Endothelial cell of umbilical vein (primary cell): Measurements from ENCODE around the gene SYNE3. TPM values are rescaled to one million over a fixed set of nuclear protein-coding genes. Genes with fewer than 3 reads are reported as not detected.
A peak's percentile ranks its signal among the peaks of the same experiment; 100 is the strongest.

ENCODE experiments used
- BruUV-seq: library from RNA; stranded (reverse); fragments of 400-500 nt; replicated peaks from 2 replicates; lab custom pipeline; 2021; lab: Mats Ljungman, UMichigan
- CTCF ChIA-PET: fragments of 300-600, 350-600 bp; sonication (Branson Sonifier 250); formaldehyde crosslinking; loops from one replicate; lab custom pipeline; 2021; ENCODE audit warnings: antibody characterized with exemption, inconsistent platforms; lab: Charles Lee
- POLR2A ChIA-PET: fragments of 300-600, 350-600 bp; sonication (Branson Sonifier 250); formaldehyde crosslinking; loops from one replicate; lab custom pipeline; 2021; ENCODE audit warnings: antibody characterized with exemption, inconsistent platforms; lab: Charles Lee
- DNase-seq: peaks from one replicate; pipeline ENCODE4 v3.0.0-alpha.2; 2011; ENCODE audit warnings: low read depth, low spot score
- FAIRE-seq: peaks from 2 replicates; lab custom pipeline; 2011; peaks lifted over from hg19 to GRCh38; lab: Jason Lieb, UNC
- H2AFZ ChIP-seq: 2 replicates; pipeline ENCODE4 v1.6.0; 2012; ENCODE audit warnings: low read depth, low read length, control low read depth, inconsistent platforms
- H3K27ac ChIP-seq: 2 replicates; pipeline ENCODE4 v1.5.1; 2011; ENCODE audit warnings: low read depth, mild to moderate bottlenecking, control low read depth, low read length, moderate library complexity; ENCODE audit not compliant: insufficient read depth
- H3K27me3 ChIP-seq, 2 experiments: 2 replicates each; pipeline versions ENCODE4 v1.6.0 to v1.6.1; 2011; ENCODE audit warnings: low read length in 2 of 2, mixed read lengths in 1 of 2; ENCODE audit not compliant: control insufficient read depth in 2 of 2, insufficient read depth in 2 of 2
- H3K36me3 ChIP-seq, 2 experiments: 2 replicates in 1 of 2; 3 replicates in 1 of 2; pipeline ENCODE4 v1.5.1; 2011; ENCODE audit warnings: low read length in 2 of 2, mild to moderate bottlenecking in 1 of 2, moderate library complexity in 1 of 2; ENCODE audit not compliant: control insufficient read depth in 2 of 2, insufficient read depth in 2 of 2; ENCODE audit errors: extremely low read depth in 1 of 2
- H3K4me1 ChIP-seq: 3 replicates; pipeline ENCODE4 v1.5.1; 2011; ENCODE audit warnings: mild to moderate bottlenecking, low read length; ENCODE audit not compliant: control insufficient read depth, insufficient read depth; ENCODE audit errors: extremely low read depth
- H3K4me2 ChIP-seq: 2 replicates; pipeline ENCODE4 v1.6.1; 2011; ENCODE audit warnings: low read length, control low read depth, mixed read lengths; ENCODE audit not compliant: insufficient read depth
- H3K4me3 ChIP-seq, 3 experiments: fragments of 200-600 bp in 1 of 3; sonication (generic), shearing (Covaris generic) in 1 of 3; replicated peaks in 1 of 3; 2 replicates each; pipeline ENCODE4 v1.5.1; 2011 to 2016; ENCODE audit warnings: control low read depth in 3 of 3, low read length in 3 of 3, mild to moderate bottlenecking in 2 of 3, inconsistent platforms in 1 of 3, low read depth in 1 of 3, moderate library complexity in 1 of 3; ENCODE audit not compliant: insufficient read depth in 1 of 3
- H3K79me2 ChIP-seq: 2 replicates; pipeline ENCODE4 v1.6.0; 2012; ENCODE audit warnings: low read length, inconsistent platforms; ENCODE audit not compliant: control insufficient read depth, insufficient read depth
- H3K9ac ChIP-seq: replicated peaks from 2 replicates; pipeline ENCODE3; 2011; ENCODE audit warnings: low read length, control low read depth; ENCODE audit not compliant: insufficient read depth; ENCODE audit errors: extremely low read depth
- H3K9me1 ChIP-seq: replicated peaks from 3 replicates; pipeline ENCODE4 v1.6.0; 2011; ENCODE audit warnings: mild to moderate bottlenecking, low read length; ENCODE audit not compliant: control insufficient read depth, insufficient read depth; ENCODE audit errors: extremely low read depth
- H3K9me3 ChIP-seq: replicated peaks from 2 replicates; pipeline ENCODE4 v1.5.1; 2012; ENCODE audit warnings: low read length, inconsistent platforms; ENCODE audit not compliant: control insufficient read depth, insufficient read depth
- H4K20me1 ChIP-seq: replicated peaks from 2 replicates; pipeline ENCODE3; 2011; ENCODE audit warnings: mild to moderate bottlenecking, low read length; ENCODE audit not compliant: control insufficient read depth, insufficient read depth; ENCODE audit errors: extremely low read depth
- CTCF ChIP-seq, 2 donors: IDR thresholded peaks; 1 replicate in 1 of 2; 2 replicates in 1 of 2; pipeline ENCODE4 v1.5.1; 2011; ENCODE audit warnings: low read length in 2 of 2, mild to moderate bottlenecking in 2 of 2, moderate library complexity in 2 of 2, control low read depth in 1 of 2, inconsistent platforms in 1 of 2, low read depth in 1 of 2; ENCODE audit not compliant: insufficient read depth in 1 of 2; ENCODE audit errors: extremely low read depth in 1 of 2
- EZH2 ChIP-seq: IDR thresholded peaks from 2 replicates; pipeline ENCODE4 v1.6.1; 2012; ENCODE audit warnings: borderline replicate concordance, low read depth, mild to moderate bottlenecking, moderate library complexity, low read length, inconsistent platforms; ENCODE audit not compliant: severe bottlenecking
- MAX ChIP-seq: IDR thresholded peaks from 2 replicates; pipeline ENCODE4 v1.6.1; 2011; ENCODE audit not compliant: insufficient read depth, insufficient read length
- POLR2A ChIP-seq: IDR thresholded peaks from 2 replicates; pipeline ENCODE4 v1.6.1; 2012; ENCODE audit warnings: low read depth, mild to moderate bottlenecking, control low read depth, low read length
- dilution Hi-C: fragments of 300-500 bp; cut with MboI; formaldehyde crosslinking; loops from one replicate; pipeline ENCODE4 v1.15.0; 2019; ENCODE audit warnings: low sequenced_read_pairs; ENCODE audit not compliant: extremely low pct_ligation_motif_present
- intact Hi-C: fragments of 100-400 bp; cut with micrococcal nuclease; formaldehyde crosslinking; loops from one replicate; pipeline ENCODE4 v1.10.0; 2022
- polyA plus RNA-seq, 4 experiments: library from polyadenylated mRNA; depleted of rRNA in 3 of 4; stranded (reverse) in 3 of 4; unstranded in 1 of 4; fragments of >200 nt; gene quantifications; 2 replicates each; pipeline versions ENCODE4 v1.2.1 to v1.2.3, GENCODE V29; 2011 to 2012; ENCODE audit warnings: missing spikeins in 1 of 4
- total RNA-seq: library from RNA; stranded (reverse); gene quantifications from 2 replicates; pipeline ENCODE4 v1.2.3, GENCODE V29; 2021

Gene SYNE3
- total and polyA plus RNA-seq, 2 donors (not counting 3 experiments of a cell fraction or from before 2014, with no cell fraction given) = 3.0 to 18.8 TPM

- H3K36me3 ChIP-seq = no peaks in the 10 kb centered on the region
- intact Hi-C loops (loop anchor here (1.0 kb wide), 6 partner anchors 13 to 52 kb away; no protein-coding TSS in a partner anchor), dilution Hi-C loops (no loop called here)
- no TSS peak for BruUV-seq
- H2AFZ ChIP-seq = no peak overlapping the region
- H4K20me1 ChIP-seq = no peaks in the 10 kb centered on the region
- H3K27me3 ChIP-seq = no peaks in the 10 kb centered on the region
- ChIA-PET POLR2A (interaction anchor here (0.8 to 1.2 kb wide), 2 partner anchors 20 to 65 kb away, joined by 3 to 4 read pairs; no protein-coding TSS in a partner anchor), CTCF (interaction anchor here (0.6 to 2.6 kb wide), 17 partner anchors 10 to 77 kb away, joined by 3 to 20 read pairs (median 5); partner anchors contain the start of gene SYNE3)
- H3K4me2 ChIP-seq = peak overlapping the region; percentile 5
- peaks cover 13% of the 10 kb centered on the region for H3K4me1 ChIP-seq
- no peak for FAIRE-seq
- no peak overlapping the region for H3K9ac ChIP-seq
- DNase-seq = no peak
- no peak overlapping the region for H3K4me3 ChIP-seq
- TF ChIP-seq MAX = no peak
- TF ChIP-seq CTCF (IDR thresholded peaks at IDR 0.05; ENCODE audit: extremely low read depth in 1 of 2, insufficient read depth in 1 of 2, low read depth in 1 of 2, low read length in 2 of 2) = no peak
- TF ChIP-seq EZH2 = no peak
- TF ChIP-seq POLR2A = no peak
- H3K9me3 ChIP-seq = no peaks in the 10 kb centered on the region
- peak overlapping the region; percentile 37 for H3K27ac ChIP-seq
- no peaks in the 10 kb centered on the region for H3K9me1 ChIP-seq
- H3K79me2 ChIP-seq = peaks cover 2% of the 10 kb centered on the region
Measured at GRCh38 chr14:95482627-95483308, 33.7 kb downstream of the SYNE3 start.
